Right lobe of liver (tissue), 4 donors: ENCODE measurements around the gene LNX1.

Source experiments
- CTCF ChIP-seq, 4 donors: fragments of 200-600 bp in 3 of 4; fragments of 450-650 bp in 1 of 4; IDR thresholded peaks; one replicate each; pipeline versions ENCODE4 v1.5.1 to v1.8.0; 2016 to 2022; ENCODE audit warnings: antibody characterized with exemption in 4 of 4, mild to moderate bottlenecking in 2 of 4
- POLR2A ChIP-seq: fragments of 450-650 bp; IDR thresholded peaks from one replicate; pipeline ENCODE4 v1.6.1; 2017; ENCODE audit warnings: antibody characterized with exemption, mild to moderate bottlenecking
- donor health status: DM: no; HTN: no; CAD: no.
- donor health status: DM: no; HTN: no; CAD: no.
- donor health status: DM: no; HTN: yes; CAD: no.

GRCh38 chr4:53576071-53576617 lies 15.1 kb downstream of the LNX1 start:
- no peak for TF ChIP-seq POLR2A
- TF ChIP-seq CTCF (IDR thresholded peaks at IDR 0.05) = no peak
